ENCODE results near the gene RIN2. TPM values are rescaled to one million over a fixed set of nuclear protein-coding genes. Genes with fewer than 3 reads are reported as not detected.

The RIN2 gene
- total RNA-seq, 2 donors from 2014 or later: 33.1 to 56.6 TPM

- Histone ChIP-seq H3K4me1 (no peaks in the 10 kb centered on the region), H3K27ac (no peak overlapping the region), H3K4me3 (no peak overlapping the region), H3K27me3 (no peaks in the 10 kb centered on the region), H3K36me3 (no peaks in the 10 kb centered on the region), H3K9me3 (no peaks in the 10 kb centered on the region)
- TF ChIP-seq, protein P1, sequence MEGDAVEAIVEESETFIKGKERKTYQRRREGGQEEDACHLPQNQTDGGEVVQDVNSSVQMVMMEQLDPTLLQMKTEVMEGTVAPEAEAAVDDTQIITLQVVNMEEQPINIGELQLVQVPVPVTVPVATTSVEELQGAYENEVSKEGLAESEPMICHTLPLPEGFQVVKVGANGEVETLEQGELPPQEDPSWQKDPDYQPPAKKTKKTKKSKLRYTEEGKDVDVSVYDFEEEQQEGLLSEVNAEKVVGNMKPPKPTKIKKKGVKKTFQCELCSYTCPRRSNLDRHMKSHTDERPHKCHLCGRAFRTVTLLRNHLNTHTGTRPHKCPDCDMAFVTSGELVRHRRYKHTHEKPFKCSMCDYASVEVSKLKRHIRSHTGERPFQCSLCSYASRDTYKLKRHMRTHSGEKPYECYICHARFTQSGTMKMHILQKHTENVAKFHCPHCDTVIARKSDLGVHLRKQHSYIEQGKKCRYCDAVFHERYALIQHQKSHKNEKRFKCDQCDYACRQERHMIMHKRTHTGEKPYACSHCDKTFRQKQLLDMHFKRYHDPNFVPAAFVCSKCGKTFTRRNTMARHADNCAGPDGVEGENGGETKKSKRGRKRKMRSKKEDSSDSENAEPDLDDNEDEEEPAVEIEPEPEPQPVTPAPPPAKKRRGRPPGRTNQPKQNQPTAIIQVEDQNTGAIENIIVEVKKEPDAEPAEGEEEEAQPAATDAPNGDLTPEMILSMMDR (IDR thresholded peaks at IDR 0.05): no peak
- DNase-seq (ENCODE audit: low spot score): no peak
These were observed 34.1 kb upstream of the RIN2 start for GRCh38 chr20:19723813-19724430.

DNA sequence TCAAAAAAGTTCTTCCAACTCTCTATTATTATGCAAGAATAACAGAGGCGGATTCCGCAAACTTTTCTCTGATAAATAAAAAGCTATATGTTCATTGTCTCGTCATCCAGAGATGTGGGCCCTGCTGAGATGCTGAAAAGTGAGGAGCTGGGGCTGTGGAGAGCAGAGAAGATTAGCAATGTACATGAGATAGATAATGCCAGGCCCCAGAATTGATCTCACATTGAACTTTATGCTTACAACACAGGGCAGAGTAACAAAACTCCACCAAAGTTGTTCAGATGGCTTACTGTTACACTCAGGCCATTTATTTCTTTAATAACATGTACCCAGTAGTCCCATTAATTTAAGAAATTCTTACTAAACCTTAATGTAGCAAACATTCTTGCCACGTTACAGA, 32.7 kb upstream of the RIN2 start:
- no peaks in the 10 kb centered on the region for H3K36me3 ChIP-seq
- TF ChIP-seq, protein P1 (IDR thresholded peaks at IDR 0.05): no peak
- H3K4me1 ChIP-seq: no peaks in the 10 kb centered on the region
- no peaks in the 10 kb centered on the region for H3K27me3 ChIP-seq
- no peaks in the 10 kb centered on the region for H3K9me3 ChIP-seq
- H3K27ac ChIP-seq: no peak overlapping the region
- no peak overlapping the region for H3K4me3 ChIP-seq
- no peak for DNase-seq (ENCODE audit: low spot score)

GRCh38 chr20:19725814-19726525, 32.1 kb upstream of the RIN2 start:
- Histone ChIP-seq H3K4me1 (no peaks in the 10 kb centered on the region), H3K27ac (no peak overlapping the region), H3K4me3 (no peak overlapping the region), H3K27me3 (no peaks in the 10 kb centered on the region), H3K36me3 (no peaks in the 10 kb centered on the region), H3K9me3 (no peaks in the 10 kb centered on the region)
- TF ChIP-seq, protein P1 (IDR thresholded peaks at IDR 0.05): no peak
- DNase-seq (ENCODE audit: low spot score): no peak

- Histone ChIP-seq H3K4me1 (no peaks in the 10 kb centered on the region), H3K27ac (no peak overlapping the region), H3K9me3 (no peaks in the 10 kb centered on the region), H3K27me3 (no peaks in the 10 kb centered on the region), H3K4me3 (no peak overlapping the region), H3K36me3 (no peaks in the 10 kb centered on the region)
- no peak for DNase-seq (ENCODE audit: low spot score)
- TF ChIP-seq, protein P1 (IDR thresholded peaks at IDR 0.05): no peak
These were observed 30.7 kb upstream of the RIN2 start for GRCh38 chr20:19727251-19727847.

- no peak overlapping the region for H3K27ac ChIP-seq
- TF ChIP-seq, protein P1 (IDR thresholded peaks at IDR 0.05): no peak
- H3K4me3 ChIP-seq: no peak overlapping the region
- no peaks in the 10 kb centered on the region for H3K9me3 ChIP-seq
- H3K27me3 ChIP-seq: no peaks in the 10 kb centered on the region
- peaks cover 0 to 4% of the 10 kb centered on the region in 2 donors for H3K4me1 ChIP-seq
- no peak for DNase-seq (ENCODE audit: low spot score)
- H3K36me3 ChIP-seq: no peaks in the 10 kb centered on the region
These were observed 28.4 kb upstream of the RIN2 start for GRCh38 chr20:19729672-19730071.
